PC-9 (cell line): Measurements from ENCODE around the gene MAP1A. TPM values are rescaled to one million over a fixed set of nuclear protein-coding genes. Genes with fewer than 3 reads are reported as not detected.

Source experiments
- BruUV-seq: library from RNA; stranded (reverse); fragments of 400-500 nt; replicated peaks from 2 replicates; lab custom pipeline; 2021; lab: Mats Ljungman, UMichigan
- CTCF ChIA-PET: fragments of 300-600 bp; sonication (Branson Sonifier 250); formaldehyde crosslinking; loops from one replicate; lab custom pipeline; 2022; ENCODE audit warnings: antibody characterized with exemption; lab: Charles Lee
- POLR2A ChIA-PET: fragments of 300-600 bp; sonication (Branson Sonifier 250); formaldehyde crosslinking; loops from one replicate; lab custom pipeline; 2022; ENCODE audit warnings: antibody characterized with exemption; ENCODE audit not compliant: unreplicated experiment; lab: Charles Lee
- DNase-seq, 2 experiments: peaks; one replicate each; pipeline versions ENCODE4 v3.0.0 to v3.0.0-alpha.2; 2015 to 2022; ENCODE audit warnings: mixed read lengths in 1 of 2
- H2AFZ ChIP-seq: fragments of 200-600 bp; sonication (generic); 2 replicates; pipeline ENCODE4 v1.8.1; 2017; ENCODE audit warnings: antibody characterized with exemption
- H3F3A ChIP-seq: fragments of 200-600 bp; sonication (generic); 2 replicates; pipeline ENCODE4 v1.8.1; 2017; ENCODE audit warnings: antibody characterized with exemption, mild to moderate bottlenecking, low read depth; ENCODE audit not compliant: insufficient read depth
- H3K27ac ChIP-seq: fragments of 200-600 bp; sonication (generic); 2 replicates; pipeline ENCODE4 v1.6.1; 2016; ENCODE audit warnings: mixed run types
- H3K27me3 ChIP-seq: fragments of 200-600 bp; sonication (generic); 2 replicates; pipeline ENCODE4 v1.6.1; 2016; ENCODE audit warnings: low read depth, mixed run types; ENCODE audit not compliant: insufficient read depth
- H3K36me3 ChIP-seq: fragments of 200-600 bp; sonication (generic); 2 replicates; pipeline ENCODE4 v1.6.1; 2016; ENCODE audit warnings: low read depth, mixed run types
- H3K4me1 ChIP-seq: fragments of 200-600 bp; sonication (generic); replicated peaks from 2 replicates; pipeline ENCODE4 v1.6.1; 2016; ENCODE audit warnings: mixed run types; ENCODE audit not compliant: insufficient read depth
- H3K4me2 ChIP-seq: fragments of 200-600 bp; sonication (generic); 2 replicates; pipeline ENCODE4 v1.6.1; 2017; ENCODE audit warnings: mixed run types
- H3K4me3 ChIP-seq: fragments of 200-600 bp; sonication (generic); 2 replicates; pipeline ENCODE4 v1.6.1; 2016; ENCODE audit warnings: mixed run types
- H3K79me2 ChIP-seq: fragments of 200-600 bp; sonication (generic); 2 replicates; pipeline ENCODE4 v1.6.1; 2017; ENCODE audit warnings: low read depth, mixed run types
- H3K9me2 ChIP-seq: fragments of 200-600 bp; sonication (generic); 2 replicates; pipeline ENCODE4 v1.8.1; 2017; ENCODE audit warnings: mild to moderate bottlenecking; ENCODE audit not compliant: insufficient read depth
- H3K9me3 ChIP-seq: fragments of 200-600 bp; sonication (generic); 2 replicates; pipeline ENCODE4 v1.8.1; 2016; ENCODE audit warnings: low read depth; ENCODE audit not compliant: insufficient read depth
- H4K20me1 ChIP-seq: fragments of 200-600 bp; sonication (generic); 2 replicates; pipeline ENCODE4 v1.8.1; 2017; ENCODE audit not compliant: insufficient read depth
- CTCF ChIP-seq: fragments of 200-600 bp; sonication (generic); conservative IDR thresholded peaks from 2 replicates; pipeline ENCODE4 v1.6.1; 2017; ENCODE audit warnings: mixed run types, antibody characterized with exemption, mild to moderate bottlenecking, moderate library complexity
- EZH2 ChIP-seq: fragments of 200-600 bp; sonication (generic); IDR thresholded peaks from 2 replicates; pipeline ENCODE4 v1.8.0; 2017; ENCODE audit warnings: antibody characterized with exemption, low read depth
- intact Hi-C: fragments of 100-400 bp; cut with micrococcal nuclease; formaldehyde crosslinking; loops from one replicate; pipeline ENCODE4 v1.10.0; 2022; ENCODE audit not compliant: unreplicated experiment
- total RNA-seq: library from RNA; stranded (reverse); gene quantifications from 2 replicates; pipeline ENCODE4 v1.2.3, GENCODE V29; 2021

The MAP1A gene
- total RNA-seq, 1 experiment from 2014 or later = 2.1 TPM

- ChIA-PET CTCF (no interaction called here), POLR2A (interaction anchor here (0.6 to 0.7 kb wide), 2 partner anchors 18 to 258 kb away, joined by 10 to 17 read pairs; partner anchors contain the start of gene TP53BP1)
- Histone ChIP-seq H3K9me2 (no peaks in the 10 kb centered on the region), H3K27ac (no peak overlapping the region), H3F3A (no peaks in the 10 kb centered on the region; the same call in 1 of the 2 replicates), H2AFZ (peak overlapping the region; percentile 94), H3K4me2 (peak overlapping the region; percentile 95), H4K20me1 (no peaks in the 10 kb centered on the region), H3K79me2 (no peaks in the 10 kb centered on the region), H3K4me3 (peak overlapping the region; percentile 87), H3K9me3 (no peaks in the 10 kb centered on the region), H3K4me1 (0 out of 2 replicates have a peak, but pooled peaks cover 5% of the 10 kb centered on the region), H3K36me3 (no peaks in the 10 kb centered on the region), H3K27me3 (no peaks in the 10 kb centered on the region)
- DNase-seq = peak; percentile 90 to 97
- intact Hi-C loops = no loop called here
- TSS peak; percentile 92 for BruUV-seq
- TF ChIP-seq CTCF (no peak), EZH2 (no peak)
These were observed 7.0 kb upstream of the MAP1A start for GRCh38 chr15:43510200-43511011.

- Histone ChIP-seq H3K27ac (no peak overlapping the region), H3K36me3 (no peaks in the 10 kb centered on the region), H3K9me3 (no peaks in the 10 kb centered on the region), H3K4me1 (0 out of 2 replicates have a peak, but pooled peaks cover 5% of the 10 kb centered on the region), H3K4me2 (peak overlapping the region; percentile 95), H3K9me2 (no peaks in the 10 kb centered on the region), H4K20me1 (no peaks in the 10 kb centered on the region), H2AFZ (no peak overlapping the region), H3K27me3 (no peaks in the 10 kb centered on the region), H3F3A (no peaks in the 10 kb centered on the region; the same call in 1 of the 2 replicates), H3K4me3 (peak overlapping the region; percentile 87; the same call in 1 of the 2 replicates), H3K79me2 (no peaks in the 10 kb centered on the region)
- BruUV-seq = no TSS peak
- POLR2A ChIA-PET = interaction anchor here (0.6 to 0.7 kb wide), 2 partner anchors 18 to 257 kb away, joined by 10 to 17 read pairs; partner anchors contain the start of gene TP53BP1
- DNase-seq = peak; percentile 24 to 40
- intact Hi-C loops = no loop called here
- CTCF ChIA-PET = no interaction called here
- TF ChIP-seq EZH2 (no peak), CTCF (peak; percentile 39; the same call in 1 of the 2 replicates)
These were observed 6.2 kb upstream of the MAP1A start for GRCh38 chr15:43511012-43511885.

GRCh38 chr15:43513550-43513949 lies 3.9 kb upstream of the MAP1A start:
- ChIA-PET POLR2A (no interaction called here), CTCF (interaction anchor here (0.6 to 1.0 kb wide), 2 partner anchors 72 to 264 kb away, joined by 4 to 7 read pairs; no protein-coding TSS in a partner anchor)
- no peaks in the 10 kb centered on the region for H3K9me2 ChIP-seq
- 0 out of 2 replicates have a peak, but pooled peaks cover 5% of the 10 kb centered on the region for H3K4me1 ChIP-seq
- BruUV-seq = no TSS peak
- no peaks in the 10 kb centered on the region for H3K9me3 ChIP-seq
- no peaks in the 10 kb centered on the region for H3K27me3 ChIP-seq
- H3K36me3 ChIP-seq = no peaks in the 10 kb centered on the region
- H2AFZ ChIP-seq = no peak overlapping the region
- DNase-seq = no peak
- H3K4me2 ChIP-seq = no peak overlapping the region
- no peaks in the 10 kb centered on the region for H3K79me2 ChIP-seq
- H3F3A ChIP-seq = no peaks in the 10 kb centered on the region; the same call in 1 of the 2 replicates
- H3K27ac ChIP-seq = no peak overlapping the region
- H4K20me1 ChIP-seq = no peaks in the 10 kb centered on the region
- intact Hi-C loops = no loop called here
- TF ChIP-seq CTCF (no peak), EZH2 (no peak)
- H3K4me3 ChIP-seq = no peak overlapping the region
